Heart right ventricle (tissue), 16 donors: Measurements from ENCODE around the gene MRPS35. TPM values are rescaled to one million over a fixed set of nuclear protein-coding genes. Genes with fewer than 3 reads are reported as not detected.
"Not testable (repeated sequence)": the region's sequence is repeated elsewhere in the genome, so short reads cannot be mapped to it uniquely, and the experiment has no call there.

Experiments used
- ATAC-seq, 8 donors: fragments of 200-7000 bp; cut with Tn5 transposase; one replicate each; pipeline ENCODE4 v1.9.1; 2020; ENCODE audit warnings: mild to moderate bottlenecking in 8 of 8, moderate library complexity in 8 of 8, moderate number of reproducible peaks in 1 of 8
- DNase-seq, 2 donors: peaks; one replicate each; pipeline ENCODE4 v3.0.0-alpha.2; 2020
- H3K27ac ChIP-seq, 10 donors: fragments of 200-600 bp; sonication (generic) in 2 of 10; one replicate each; pipeline versions ENCODE4 v1.5.0 to v1.8.0; 2020 to 2022; ENCODE audit warnings: mild to moderate bottlenecking in 3 of 10
- H3K27me3 ChIP-seq, 7 donors: fragments of 200-600 bp; one replicate each; pipeline ENCODE4 v1.8.0; 2021 to 2022; ENCODE audit warnings: mild to moderate bottlenecking in 2 of 7
- H3K36me3 ChIP-seq, 9 donors: fragments of 200-600 bp; sonication (generic) in 1 of 9; one replicate each; pipeline versions ENCODE4 v1.5.0 to v1.8.0; 2020 to 2022; ENCODE audit warnings: mild to moderate bottlenecking in 2 of 9
- H3K4me1 ChIP-seq, 9 donors: fragments of 200-600 bp; sonication (generic) in 1 of 9; one replicate each; pipeline versions ENCODE4 v1.5.0 to v1.8.0; 2020 to 2022; ENCODE audit warnings: mild to moderate bottlenecking in 4 of 9
- H3K4me3 ChIP-seq, 10 donors: fragments of 200-600 bp; sonication (generic) in 2 of 10; one replicate each; pipeline versions ENCODE4 v1.5.0 to v1.8.0; 2020 to 2022; ENCODE audit warnings: mild to moderate bottlenecking in 7 of 10, moderate library complexity in 2 of 10
- H3K9me3 ChIP-seq, 11 donors: fragments of 200-600 bp in 10 of 11; sonication (generic) in 2 of 11; one replicate each; pipeline versions ENCODE4 v1.5.0 to v1.8.0; 2013 to 2022; ENCODE audit warnings: mild to moderate bottlenecking in 2 of 11, control low read depth in 1 of 11, moderate library complexity in 1 of 11
- WGBS, 2 donors: extraction: QIAGEN DNeasy Blood & Tissue Kit; methylation state at CpG; one replicate each; pipeline ENCODE4 v1.1.7; 2013; ENCODE audit warnings: inconsistent platforms in 1 of 2; 5-methylcytosine and 5-hydroxymethylcytosine counted together
- intact Hi-C, 10 donors: fragments of 100-400 bp; cut with DNase I; formaldehyde crosslinking; loops; one replicate each; pipeline versions ENCODE4 v1.11.1 to v1.14.2; 2022
- polyA plus RNA-seq, 2 donors: library from polyadenylated mRNA; stranded (reverse); fragments of 200-250 nt; gene quantifications; one replicate each; pipeline ENCODE4 v1.2.3, GENCODE V29; 2013
- total RNA-seq, 10 donors: library from RNA; stranded (reverse); fragmentation: NEBNext Ultra II Directional in 3 of 10; extraction: Animal tissue kit (Norgen Biotek cat#: 25700) in 3 of 10; gene quantifications; one replicate each; pipeline versions ENCODE4 v1.2.1 to v1.2.4, GENCODE V29; 2021 to 2023
- TF ChIP-seq, protein P1 (sequence below), 9 donors: fragments of 200-600 bp; sonication (generic) in 2 of 9; IDR thresholded peaks; one replicate each; pipeline versions ENCODE4 v1.5.0 to v1.8.0; 2021 to 2022; ENCODE audit warnings: antibody characterized with exemption in 9 of 9, mild to moderate bottlenecking in 5 of 9, moderate library complexity in 1 of 9
- donor health status: Arrhythmogenic right ventricular cardiomyopathy.
- donor health status: ischemic (EF 13 %, LVEDD 7.1; RV severe dilation, severe dysfunction).
- donor health status: healthy with polysubstance abuse.
- donor health status: DM: no; HTN: yes; CAD: no.
- donor health status: DM: no; HTN: no; CAD: no.
- donor health status: ischemic (EF 25% LVEDD 6.9; RV normal size, moderate dysfunction).
- donor health status: ischemic (EF 25% LVEDD 5.7; RV mildly dilated, moderate dysfunction).
- donor health status: healthy.
- donor health status: DM: yes; HTN: yes; CAD: no.
- donor health status: Ischemic cardiomyopathy.
- donor health status: ischemic (EF 35%, LVEDD 5.7; RV mildly dilated, moderate dysfunction).
- donor health status: nonischemic (EF 11% LVEDD 7.7; RV severe dilation, severe dysfunction).
- donor health status: DM: yes; HTN: yes; CAD: no.
- donor health status: PGD.
- donor health status: ischemic (EF 29% LVEDD 5.4; RV normal size, mild dysfunction).
- donor health status: nonischemic (EF 23%, LVEDD 6.1; RV moderate dilation, normal function).

The MRPS35 gene
- total and polyA plus RNA-seq, 12 donors, result 27.3 to 75.3 (median 61.7) TPM

DNA sequence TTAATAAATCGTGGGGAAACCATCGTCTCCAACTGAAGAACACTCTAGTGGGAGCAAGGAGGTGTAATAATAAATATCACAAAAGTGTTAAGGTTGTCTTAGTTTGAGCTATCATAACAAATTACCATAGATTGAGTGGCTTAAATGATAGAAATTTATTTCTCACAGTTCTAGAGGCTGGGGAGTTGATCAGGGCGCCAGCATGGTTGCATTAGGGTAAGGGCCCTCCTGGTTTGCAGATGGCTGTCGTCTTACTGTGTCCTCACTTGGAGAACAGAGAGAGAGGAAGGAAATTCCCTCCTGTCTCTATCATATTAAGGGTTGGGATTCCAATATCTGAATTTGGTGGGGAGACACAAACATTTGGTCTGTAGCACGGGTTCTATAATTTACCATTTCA, 33.0 kb downstream of the MRPS35 start:
- intact Hi-C loops, result loop anchor here in 1 of 10 donors (10.0 kb wide), 1 partner anchor 71 kb away; no protein-coding TSS in a partner anchor
- Histone ChIP-seq H3K36me3 (peaks cover 0 to 77% (median 5%) of the 10 kb centered on the region in 9 donors), H3K9me3 (no peaks in the 10 kb centered on the region), H3K27ac (no peak overlapping the region), H3K4me1 (peaks cover 0 to 12% (median 0%) of the 10 kb centered on the region in 9 donors), H3K27me3 (no peaks in the 10 kb centered on the region), H3K4me3 (no peak overlapping the region)
- ATAC-seq, result no peak
- WGBS, 2 donors, result 96 to 99% methylated on average over 5 of the region's 5 CpGs
- TF ChIP-seq, protein P1, sequence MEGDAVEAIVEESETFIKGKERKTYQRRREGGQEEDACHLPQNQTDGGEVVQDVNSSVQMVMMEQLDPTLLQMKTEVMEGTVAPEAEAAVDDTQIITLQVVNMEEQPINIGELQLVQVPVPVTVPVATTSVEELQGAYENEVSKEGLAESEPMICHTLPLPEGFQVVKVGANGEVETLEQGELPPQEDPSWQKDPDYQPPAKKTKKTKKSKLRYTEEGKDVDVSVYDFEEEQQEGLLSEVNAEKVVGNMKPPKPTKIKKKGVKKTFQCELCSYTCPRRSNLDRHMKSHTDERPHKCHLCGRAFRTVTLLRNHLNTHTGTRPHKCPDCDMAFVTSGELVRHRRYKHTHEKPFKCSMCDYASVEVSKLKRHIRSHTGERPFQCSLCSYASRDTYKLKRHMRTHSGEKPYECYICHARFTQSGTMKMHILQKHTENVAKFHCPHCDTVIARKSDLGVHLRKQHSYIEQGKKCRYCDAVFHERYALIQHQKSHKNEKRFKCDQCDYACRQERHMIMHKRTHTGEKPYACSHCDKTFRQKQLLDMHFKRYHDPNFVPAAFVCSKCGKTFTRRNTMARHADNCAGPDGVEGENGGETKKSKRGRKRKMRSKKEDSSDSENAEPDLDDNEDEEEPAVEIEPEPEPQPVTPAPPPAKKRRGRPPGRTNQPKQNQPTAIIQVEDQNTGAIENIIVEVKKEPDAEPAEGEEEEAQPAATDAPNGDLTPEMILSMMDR (IDR thresholded peaks at IDR 0.05), result no peak
- DNase-seq, result no peak

DNA sequence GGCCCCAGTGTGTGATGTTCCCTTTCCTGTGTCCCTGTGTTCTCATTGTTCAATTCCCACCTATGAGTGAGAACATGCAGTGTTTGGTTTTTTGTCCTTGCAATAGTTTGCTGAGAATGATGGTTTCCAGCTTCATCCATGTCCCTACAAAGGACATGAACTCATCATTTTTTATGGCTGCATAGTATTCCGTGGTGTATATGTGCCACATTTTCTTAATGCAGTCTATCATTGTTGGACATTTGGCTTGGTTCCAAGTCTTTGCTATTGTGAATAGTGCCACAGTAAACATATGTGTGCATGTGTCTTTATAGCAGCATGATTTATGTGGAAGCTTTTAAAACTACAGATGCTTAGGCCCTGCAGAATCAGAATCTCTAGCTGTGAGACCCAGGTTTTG, 35.1 kb downstream of the MRPS35 start:
- H3K27me3 ChIP-seq, DNase-seq, H3K4me3 ChIP-seq, H3K9me3 ChIP-seq, H3K27ac ChIP-seq, ATAC-seq: not testable (repeated sequence)
- Histone ChIP-seq H3K36me3 (peaks cover 0 to 61% (median 4%) of the 10 kb centered on the region in 9 donors), H3K4me1 (peaks cover 0 to 12% (median 0%) of the 10 kb centered on the region in 9 donors)
- WGBS, 2 donors, result 94 to 100% methylated on average over 1 of the region's 1 CpG
- intact Hi-C loops, result loop anchor here in 2 of 10 donors (5.0 to 10.0 kb wide), 2 partner anchors 67 to 69 kb away; no protein-coding TSS in a partner anchor

DNA sequence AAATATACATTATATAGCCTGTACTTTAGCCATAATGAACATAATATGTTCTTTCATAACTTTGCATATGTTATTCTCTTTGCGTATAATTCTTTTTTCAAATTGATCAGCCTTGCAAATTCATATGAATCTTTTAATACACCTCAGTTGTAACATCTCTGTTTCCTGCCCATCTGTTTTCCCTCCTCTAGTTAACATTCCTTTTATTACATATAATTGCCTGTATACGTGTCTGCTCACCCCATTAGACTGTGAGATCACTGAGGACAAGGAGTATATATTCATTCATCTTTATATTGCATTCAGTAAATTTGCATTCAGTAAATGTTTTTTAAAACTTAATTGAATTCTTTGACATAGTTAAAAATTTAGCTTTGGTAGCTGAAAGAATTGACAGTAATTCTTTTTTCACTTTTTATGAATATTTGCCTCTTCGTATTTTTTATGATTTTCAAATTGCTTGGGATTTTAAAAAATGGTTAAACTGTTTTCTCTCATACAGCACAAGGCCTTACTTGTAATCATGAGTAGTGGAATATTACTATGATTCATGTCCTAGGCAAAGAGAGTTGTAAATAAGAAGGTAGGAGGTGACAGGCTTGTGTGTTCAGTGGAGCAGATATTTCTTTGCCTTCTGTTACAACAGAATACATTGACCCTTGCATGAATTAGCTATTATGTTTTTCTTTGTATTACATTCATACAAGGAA, 36.6 kb downstream of the MRPS35 start:
- peaks cover 0 to 12% (median 0%) of the 10 kb centered on the region in 9 donors for H3K4me1 ChIP-seq
- TF ChIP-seq, protein P1 (IDR thresholded peaks at IDR 0.05), result no peak
- intact Hi-C loops, result loop anchor here in 2 of 10 donors (5.0 to 10.0 kb wide), 2 partner anchors 65 to 68 kb away; no protein-coding TSS in a partner anchor
- H3K4me3 ChIP-seq, result no peak overlapping the region
- peak overlapping the region in 2 of 10 donors; percentile 22 to 45 for H3K27ac ChIP-seq
- H3K36me3 ChIP-seq, result peaks cover 0 to 48% (median 4%) of the 10 kb centered on the region in 9 donors
- H3K9me3 ChIP-seq, result no peaks in the 10 kb centered on the region
- ATAC-seq (peak in 2 of 8 donors; percentile 23 to 45), DNase-seq (no peak)
- H3K27me3 ChIP-seq, result no peaks in the 10 kb centered on the region
- 92 to 93% methylated on average over 3 of the region's 3 CpGs for WGBS, 2 donors

DNA sequence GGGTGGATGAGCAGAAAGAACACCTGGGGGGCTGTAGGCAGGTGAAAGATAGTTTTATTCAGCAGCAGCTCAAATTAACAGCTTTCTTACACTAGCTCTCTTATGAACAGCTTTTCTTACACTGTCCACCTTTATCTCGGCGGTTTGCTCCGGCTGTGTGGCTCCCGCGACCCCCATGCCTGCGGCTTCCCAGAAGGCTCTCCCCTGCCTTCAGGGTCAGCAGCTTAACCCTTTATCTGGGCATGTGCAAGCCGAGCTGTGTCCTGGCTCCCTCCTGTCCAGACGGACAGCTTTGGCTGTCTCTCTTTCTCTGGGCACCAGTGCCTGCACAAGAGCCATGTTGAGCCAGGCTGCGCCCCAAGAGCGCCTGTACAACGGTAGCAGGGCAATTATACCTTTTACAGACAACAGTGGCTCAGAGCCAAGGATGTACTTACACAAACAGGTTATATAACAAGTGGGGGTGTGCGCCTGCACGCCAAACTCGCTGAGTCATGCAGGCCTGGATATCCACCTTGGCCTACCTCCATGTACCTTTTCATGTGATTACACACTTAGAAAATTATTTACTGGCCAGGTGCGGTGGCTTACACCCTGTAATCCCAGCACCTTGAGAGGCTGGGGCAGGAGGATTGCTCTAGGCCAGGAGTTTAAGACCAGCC, 40.9 kb downstream of the MRPS35 start:
- H3K9me3 ChIP-seq, result no peaks in the 10 kb centered on the region
- ATAC-seq (no peak), DNase-seq (no peak)
- H3K27me3 ChIP-seq, result no peaks in the 10 kb centered on the region
- 86 to 87% methylated on average over 15 of the region's 15 CpGs for WGBS, 2 donors
- H3K4me3 ChIP-seq, result no peak overlapping the region
- peaks cover 0 to 12% (median 0%) of the 10 kb centered on the region in 9 donors for H3K4me1 ChIP-seq
- TF ChIP-seq, protein P1 (IDR thresholded peaks at IDR 0.05), result no peak
- no peak overlapping the region for H3K27ac ChIP-seq
- intact Hi-C loops, result no loop called here
- peaks cover 0 to 53% (median 13%) of the 10 kb centered on the region in 9 donors for H3K36me3 ChIP-seq
